Smooth muscle cell (in vitro differentiated cells): ENCODE measurements around the gene ARHGAP9. TPM values are rescaled to one million over a fixed set of nuclear protein-coding genes. Genes with fewer than 3 reads are reported as not detected.

ENCODE experiments used
- DNase-seq: peaks from one replicate; lab custom pipeline; 2025; ENCODE audit not compliant: unreplicated experiment; lab: John Stamatoyannopoulos, UW
- H2AFZ ChIP-seq: fragments of 200-600 bp; sonication (generic); 2 replicates; pipeline ENCODE4 v1.6.0; 2016; ENCODE audit warnings: antibody characterized with exemption, low read depth, mild to moderate bottlenecking
- H3F3A ChIP-seq: fragments of 200-600 bp; sonication (generic); 2 replicates; pipeline ENCODE4 v1.6.0; 2017; ENCODE audit warnings: antibody characterized with exemption, low read depth
- H3K27ac ChIP-seq: fragments of 200-600 bp; sonication (generic); 2 replicates; pipeline ENCODE4 v1.5.1; 2016; ENCODE audit warnings: low read depth, mild to moderate bottlenecking
- H3K27me3 ChIP-seq: fragments of 200-600 bp; sonication (generic); 2 replicates; pipeline ENCODE4 v1.6.1; 2016; ENCODE audit warnings: low read depth, mild to moderate bottlenecking
- H3K36me3 ChIP-seq: fragments of 200-600 bp; sonication (generic); 2 replicates; pipeline ENCODE4 v1.5.1; 2016; ENCODE audit warnings: low read depth
- H3K4me1 ChIP-seq: fragments of 200-600 bp; sonication (generic); 2 replicates; pipeline ENCODE4 v1.5.1; 2016; ENCODE audit warnings: low read depth
- H3K4me2 ChIP-seq: fragments of 200-600 bp; sonication (generic); 2 replicates; pipeline ENCODE4 v1.6.0; 2016; ENCODE audit warnings: mild to moderate bottlenecking
- H3K4me3 ChIP-seq: fragments of 200-600 bp; sonication (generic); 2 replicates; pipeline ENCODE4 v1.5.1; 2016; ENCODE audit warnings: mild to moderate bottlenecking
- H3K79me2 ChIP-seq: fragments of 200-600 bp; sonication (generic); 2 replicates; pipeline ENCODE4 v1.6.0; 2016; ENCODE audit warnings: low read depth, mild to moderate bottlenecking
- H3K9ac ChIP-seq: fragments of 200-600 bp; sonication (generic); 2 replicates; pipeline ENCODE4 v1.6.0; 2016; ENCODE audit warnings: low read depth
- H3K9me3 ChIP-seq: fragments of 200-600 bp; sonication (generic); replicated peaks from 2 replicates; pipeline ENCODE4 v1.5.1; 2016; ENCODE audit warnings: low read depth
- H4K20me1 ChIP-seq: fragments of 200-600 bp; sonication (generic); 2 replicates; pipeline ENCODE4 v1.6.0; 2016; ENCODE audit warnings: low read depth
- CTCF ChIP-seq: fragments of 200-600 bp; sonication (generic); IDR thresholded peaks from 2 replicates; pipeline ENCODE4 v1.5.1; 2017; ENCODE audit warnings: borderline replicate concordance, mild to moderate bottlenecking, antibody characterized with exemption; ENCODE audit not compliant: insufficient read depth, poor library complexity, severe bottlenecking
- WGBS: methylation state at CpG from one replicate; pipeline ENCODE4 v1.1.7; 2016; ENCODE audit warnings: low lambda C conversion rate; 5-methylcytosine and 5-hydroxymethylcytosine counted together
- polyA plus RNA-seq: library from polyadenylated mRNA; unstranded; fragments of >200 nt; fragmentation: Nextera tagmentation; extraction: Ambion mirVana; gene quantifications from 2 replicates; pipeline ENCODE4 v1.2.1, GENCODE V29; 2016
- total RNA-seq: library from RNA; depleted of rRNA; stranded (reverse); fragments of >200 nt; gene quantifications from 2 replicates; pipeline ENCODE4 v1.2.3, GENCODE V29; 2014

The ARHGAP9 gene
- total RNA-seq, result 1.3 TPM in 1 of 2 replicates, not detected in the other
- polyA plus RNA-seq, result not detected in 2 replicates

GRCh38 chr12:57479376-57480115, at the start of gene ARHGAP9:
ARHGAP9 (minus strand) TSS chr12:57479866; CDS start chr12:57479406, 460 bp downstream.
- no peak within 1 kb of the TSS for H3K4me2 ChIP-seq
- H2AFZ ChIP-seq, result no peak within 1 kb of the TSS
- no peak for TF ChIP-seq CTCF
- no peak for DNase-seq
- H3K4me1 ChIP-seq, result peaks cover 13% of the 10 kb centered on the region
- 87% methylated on average over 6 of the region's 6 CpGs for WGBS
- H3K27ac ChIP-seq, result no peak within 1 kb of the TSS
- no peaks in the 10 kb centered on the region for H3K79me2 ChIP-seq
- H3K36me3 ChIP-seq, result no peaks in the 10 kb centered on the region
- H3F3A ChIP-seq, result no peaks in the 10 kb centered on the region
- no peak within 1 kb of the TSS for H3K9ac ChIP-seq
- no peak within 1 kb of the TSS for H3K4me3 ChIP-seq
- H3K9me3 ChIP-seq, result no peaks in the 10 kb centered on the region
- H3K27me3 ChIP-seq, result peaks cover 41% of the 10 kb centered on the region
- no peaks in the 10 kb centered on the region for H4K20me1 ChIP-seq

GRCh38 chr12:57528831-57529555, 49.3 kb upstream of the ARHGAP9 start:
- TF ChIP-seq CTCF, result no peak
- no peak overlapping the region for H2AFZ ChIP-seq
- peaks cover 11% of the 10 kb centered on the region for H3K36me3 ChIP-seq
- no peaks in the 10 kb centered on the region for H3K27me3 ChIP-seq
- DNase-seq, result no peak
- peaks cover 3% of the 10 kb centered on the region for H3K4me1 ChIP-seq
- H3K79me2 ChIP-seq, result peaks cover 18% of the 10 kb centered on the region
- WGBS, result 94% methylated on average over 10 of the region's 10 CpGs
- H3K9me3 ChIP-seq, result no peaks in the 10 kb centered on the region
- H3K4me3 ChIP-seq, result no peak overlapping the region
- H3K4me2 ChIP-seq, result no peak overlapping the region
- H4K20me1 ChIP-seq, result peaks cover 35% of the 10 kb centered on the region
- H3F3A ChIP-seq, result peaks cover 39% of the 10 kb centered on the region
- H3K27ac ChIP-seq, result no peak overlapping the region
- no peak overlapping the region for H3K9ac ChIP-seq

GRCh38 chr12:57528176-57528575, 48.5 kb upstream of the ARHGAP9 start:
- H3K9me3 ChIP-seq, result no peaks in the 10 kb centered on the region
- H3K27me3 ChIP-seq, result no peaks in the 10 kb centered on the region
- peaks cover 26% of the 10 kb centered on the region for H3K79me2 ChIP-seq
- DNase-seq, result no peak
- over 99% methylated on average over 9 of the region's 12 CpGs for WGBS
- no peak overlapping the region for H3K4me2 ChIP-seq
- peaks cover 42% of the 10 kb centered on the region for H3F3A ChIP-seq
- no peak for TF ChIP-seq CTCF
- no peak overlapping the region for H3K27ac ChIP-seq
- H3K4me3 ChIP-seq, result no peak overlapping the region
- H3K9ac ChIP-seq, result no peak overlapping the region
- H3K36me3 ChIP-seq, result peaks cover 11% of the 10 kb centered on the region
- H2AFZ ChIP-seq, result no peak overlapping the region
- peaks cover 9% of the 10 kb centered on the region for H3K4me1 ChIP-seq
- H4K20me1 ChIP-seq, result peaks cover 43% of the 10 kb centered on the region
